OCI-LY1 (cell line): ENCODE data around the gene UNC5A.

ENCODE experiments used
- H2AFZ ChIP-seq: fragments of 200-600 bp; sonication (generic), shearing (Covaris generic); 2 replicates; pipeline ENCODE4 v1.6.0; 2014; ENCODE audit warnings: antibody characterized with exemption, mild to moderate bottlenecking, low read length
- H3F3A ChIP-seq: fragments of 200-600 bp; sonication (generic), shearing (Covaris generic); 2 replicates; pipeline ENCODE4 v1.6.0; 2014; ENCODE audit warnings: mild to moderate bottlenecking, antibody characterized with exemption, low read length, moderate library complexity; ENCODE audit not compliant: insufficient read depth
- H3K27ac ChIP-seq: fragments of 200-600 bp; sonication (generic); 2 replicates; pipeline ENCODE4 v1.5.1; 2014; ENCODE audit warnings: low read length, mixed run types, mild to moderate bottlenecking, low read depth; ENCODE audit not compliant: poor library complexity, severe bottlenecking
- H3K27me3 ChIP-seq: fragments of 200-600 bp; sonication (generic); 2 replicates; pipeline ENCODE4 v1.6.0; 2014; ENCODE audit warnings: antibody characterized with exemption, mild to moderate bottlenecking, low read length, moderate library complexity; ENCODE audit not compliant: insufficient read depth
- H3K36me3 ChIP-seq: fragments of 200-600 bp; sonication (generic); 2 replicates; pipeline ENCODE4 v1.6.1; 2014; ENCODE audit warnings: mild to moderate bottlenecking, antibody characterized with exemption, low read length, moderate library complexity, mixed read lengths; ENCODE audit not compliant: insufficient read depth
- H3K4me1 ChIP-seq: fragments of 200-600 bp; sonication (generic); 2 replicates; pipeline ENCODE4 v1.5.1; 2014; ENCODE audit warnings: mild to moderate bottlenecking, low read length, moderate library complexity; ENCODE audit not compliant: insufficient read depth, severe bottlenecking
- H3K4me2 ChIP-seq: fragments of 200-600 bp; sonication (generic), shearing (Covaris generic); 2 replicates; pipeline ENCODE4 v1.6.1; 2014; ENCODE audit warnings: low read length
- H3K4me3 ChIP-seq: fragments of 200-600 bp; sonication (generic); 2 replicates; pipeline ENCODE4 v1.5.1; 2014; ENCODE audit warnings: low read length, low read depth, mild to moderate bottlenecking, mixed read lengths; ENCODE audit not compliant: poor library complexity, severe bottlenecking
- H3K79me2 ChIP-seq: fragments of 200-600 bp; shearing (Covaris generic); 2 replicates; pipeline ENCODE4 v1.6.1; 2016; ENCODE audit warnings: mixed run types, low read length, mixed read lengths; ENCODE audit not compliant: insufficient read depth
- H3K9ac ChIP-seq: fragments of 200-600 bp; sonication (generic), shearing (Covaris generic); 2 replicates; pipeline ENCODE4 v1.6.1; 2014; ENCODE audit warnings: mild to moderate bottlenecking, low read length, mixed read lengths
- H3K9me2 ChIP-seq: fragments of 200-600 bp; sonication (generic), shearing (Covaris generic); 2 replicates; pipeline ENCODE4 v1.6.1; 2014; ENCODE audit warnings: low read depth, mild to moderate bottlenecking, low read length, mixed read lengths
- H3K9me3 ChIP-seq: fragments of 200-600 bp; shearing (Covaris generic); 2 replicates; pipeline ENCODE4 v1.6.1; 2014; ENCODE audit warnings: low read length, mixed read lengths
- H4K20me1 ChIP-seq: fragments of 200-600 bp; sonication (generic), shearing (Covaris generic); 2 replicates; pipeline ENCODE4 v1.6.0; 2016; ENCODE audit warnings: mild to moderate bottlenecking, low read length; ENCODE audit not compliant: insufficient read depth
- EZH2 ChIP-seq: fragments of 200-600 bp; sonication (generic), shearing (Covaris generic); IDR thresholded peaks from 2 replicates; pipeline ENCODE4 v1.8.0; 2017; ENCODE audit warnings: borderline replicate concordance, mixed run types, mild to moderate bottlenecking, antibody characterized with exemption, low read length, moderate library complexity, mixed read lengths
- TF ChIP-seq, protein P1 (sequence below): fragments of 200-600 bp; sonication (generic), shearing (Covaris generic); IDR thresholded peaks from 2 replicates; pipeline ENCODE4 v1.5.1; 2017; ENCODE audit warnings: mild to moderate bottlenecking, antibody characterized with exemption, low read length, moderate library complexity, mixed read lengths

The UNC5A gene

DNA sequence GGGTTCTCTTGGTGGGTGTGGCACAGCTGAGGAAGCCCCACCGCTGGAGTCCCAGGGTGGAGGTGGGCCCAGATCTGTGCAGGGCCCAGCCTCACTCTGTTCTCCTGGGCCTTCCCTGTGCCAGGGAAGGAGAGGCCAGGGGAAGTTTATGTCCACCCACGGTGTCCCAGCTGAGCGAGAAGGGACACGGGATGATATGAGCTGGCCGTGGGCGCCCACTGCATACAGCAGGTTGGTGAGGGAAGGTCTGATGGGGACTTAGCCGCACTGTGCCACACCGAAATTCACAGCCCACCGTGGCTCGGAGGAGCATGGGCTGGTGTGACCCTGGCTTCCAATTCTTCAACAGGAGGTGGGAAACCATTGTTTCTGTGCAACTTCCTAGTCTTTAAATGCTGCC is 33.9 kb downstream of the UNC5A start:
- H3K4me3 ChIP-seq: no peak overlapping the region
- no peak overlapping the region for H3K27ac ChIP-seq
- no peaks in the 10 kb centered on the region for H3K36me3 ChIP-seq
- TF ChIP-seq, protein P1, sequence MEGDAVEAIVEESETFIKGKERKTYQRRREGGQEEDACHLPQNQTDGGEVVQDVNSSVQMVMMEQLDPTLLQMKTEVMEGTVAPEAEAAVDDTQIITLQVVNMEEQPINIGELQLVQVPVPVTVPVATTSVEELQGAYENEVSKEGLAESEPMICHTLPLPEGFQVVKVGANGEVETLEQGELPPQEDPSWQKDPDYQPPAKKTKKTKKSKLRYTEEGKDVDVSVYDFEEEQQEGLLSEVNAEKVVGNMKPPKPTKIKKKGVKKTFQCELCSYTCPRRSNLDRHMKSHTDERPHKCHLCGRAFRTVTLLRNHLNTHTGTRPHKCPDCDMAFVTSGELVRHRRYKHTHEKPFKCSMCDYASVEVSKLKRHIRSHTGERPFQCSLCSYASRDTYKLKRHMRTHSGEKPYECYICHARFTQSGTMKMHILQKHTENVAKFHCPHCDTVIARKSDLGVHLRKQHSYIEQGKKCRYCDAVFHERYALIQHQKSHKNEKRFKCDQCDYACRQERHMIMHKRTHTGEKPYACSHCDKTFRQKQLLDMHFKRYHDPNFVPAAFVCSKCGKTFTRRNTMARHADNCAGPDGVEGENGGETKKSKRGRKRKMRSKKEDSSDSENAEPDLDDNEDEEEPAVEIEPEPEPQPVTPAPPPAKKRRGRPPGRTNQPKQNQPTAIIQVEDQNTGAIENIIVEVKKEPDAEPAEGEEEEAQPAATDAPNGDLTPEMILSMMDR: no peak
- TF ChIP-seq EZH2: no peak
- H4K20me1 ChIP-seq: no peaks in the 10 kb centered on the region
- peaks cover 8% of the 10 kb centered on the region; the same call in 1 of the 2 replicates for H3K27me3 ChIP-seq
- no peaks in the 10 kb centered on the region for H3K4me1 ChIP-seq
- H3K9ac ChIP-seq: no peak overlapping the region
- no peaks in the 10 kb centered on the region for H3K79me2 ChIP-seq
- H3K9me3 ChIP-seq: no peaks in the 10 kb centered on the region
- no peaks in the 10 kb centered on the region for H3F3A ChIP-seq
- no peak overlapping the region for H2AFZ ChIP-seq
- H3K9me2 ChIP-seq: no peaks in the 10 kb centered on the region
- H3K4me2 ChIP-seq: no peak overlapping the region

DNA sequence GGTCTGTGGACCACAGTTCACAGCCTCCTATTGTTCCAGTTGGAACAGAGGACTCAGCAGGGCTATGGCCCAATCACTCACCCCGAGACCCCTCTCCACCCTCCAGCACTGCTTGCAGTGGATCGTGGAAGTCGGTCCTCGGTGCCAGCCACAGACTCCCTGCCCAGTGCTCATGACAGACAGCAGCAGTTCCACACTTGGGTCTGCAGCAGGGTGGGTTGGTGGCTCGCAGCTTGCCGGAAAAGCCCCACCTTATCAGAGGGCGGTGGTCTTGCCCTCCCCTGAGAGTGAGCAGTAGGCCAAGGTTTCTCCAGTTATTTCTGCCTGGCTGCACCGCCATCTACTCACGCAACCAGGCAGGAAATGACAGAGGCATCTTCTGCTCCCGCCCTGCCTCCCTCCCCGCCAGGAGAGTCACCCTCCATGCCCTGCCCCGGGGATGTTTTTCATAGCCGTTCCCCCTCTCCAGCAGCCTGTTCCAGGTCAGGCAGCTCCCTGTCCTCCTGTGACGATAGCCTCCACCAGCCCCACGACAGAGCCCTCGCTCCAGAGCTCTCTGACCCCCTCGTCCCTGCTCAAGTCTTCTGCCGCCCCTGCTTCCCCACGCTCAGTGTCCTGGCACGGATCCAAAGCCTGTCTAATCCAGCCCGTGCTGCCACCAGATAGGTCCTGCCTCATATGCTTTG is 34.5 kb downstream of the UNC5A start:
- Histone ChIP-seq H3K27ac (no peak overlapping the region), H3K27me3 (peaks cover 8% of the 10 kb centered on the region; the same call in 1 of the 2 replicates), H3K36me3 (no peaks in the 10 kb centered on the region), H3K4me1 (no peaks in the 10 kb centered on the region), H3F3A (no peaks in the 10 kb centered on the region), H3K79me2 (no peaks in the 10 kb centered on the region), H3K4me3 (no peak overlapping the region), H3K4me2 (no peak overlapping the region), H3K9me2 (no peaks in the 10 kb centered on the region), H3K9ac (no peak overlapping the region), H4K20me1 (no peaks in the 10 kb centered on the region), H2AFZ (no peak overlapping the region), H3K9me3 (no peaks in the 10 kb centered on the region)
- TF ChIP-seq, protein P1: no peak
- TF ChIP-seq EZH2: no peak

DNA sequence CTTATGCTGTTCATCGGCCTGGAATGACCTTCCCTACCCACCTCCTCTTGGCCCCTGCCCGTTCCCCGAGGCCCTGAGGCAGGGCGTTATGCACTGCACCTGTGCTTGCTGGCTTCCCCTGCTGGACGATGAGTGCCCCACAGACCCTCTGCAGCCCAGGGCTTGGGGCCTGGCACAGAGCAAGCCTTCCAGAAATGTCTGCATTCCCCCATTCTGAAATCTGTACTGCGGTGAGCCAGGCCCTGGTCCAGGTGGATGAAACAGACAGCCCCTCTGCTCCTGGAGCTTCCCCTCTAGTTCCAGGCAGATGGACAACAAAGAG is 35.0 kb downstream of the UNC5A start:
- H3K27me3 ChIP-seq: peaks cover 8% of the 10 kb centered on the region; the same call in 1 of the 2 replicates
- TF ChIP-seq, protein P1: no peak
- no peak for TF ChIP-seq EZH2
- H3K4me1 ChIP-seq: no peaks in the 10 kb centered on the region
- no peaks in the 10 kb centered on the region for H4K20me1 ChIP-seq
- H3K27ac ChIP-seq: no peak overlapping the region
- H3K4me3 ChIP-seq: no peak overlapping the region
- no peaks in the 10 kb centered on the region for H3F3A ChIP-seq
- H3K9me3 ChIP-seq: no peaks in the 10 kb centered on the region
- no peaks in the 10 kb centered on the region for H3K79me2 ChIP-seq
- no peaks in the 10 kb centered on the region for H3K9me2 ChIP-seq
- H2AFZ ChIP-seq: no peak overlapping the region
- H3K4me2 ChIP-seq: no peak overlapping the region
- H3K9ac ChIP-seq: no peak overlapping the region
- H3K36me3 ChIP-seq: no peaks in the 10 kb centered on the region
